Stimulated activated CD4-positive, alpha-beta T cell treated with anti-CD3 and anti-CD28 coated beads, Interleukin-15, amount 100 ng/mL, for 48 hours (primary cell): Measurements from ENCODE around the gene CYGB.
"Not testable (repeated sequence)": the region's sequence is repeated elsewhere in the genome, so short reads cannot be mapped to it uniquely, and the experiment has no call there.

Experiments used
- DNase-seq, 2 donors: peaks; one replicate each; pipeline ENCODE4 v3.0.0-alpha.2; 2020; ENCODE audit warnings: low read depth in 2 of 2

The CYGB gene

GRCh38 chr17:76523084-76524037 lies 14.1 kb downstream of the CYGB start:
- peak; percentile 60 to 69 for DNase-seq

DNA sequence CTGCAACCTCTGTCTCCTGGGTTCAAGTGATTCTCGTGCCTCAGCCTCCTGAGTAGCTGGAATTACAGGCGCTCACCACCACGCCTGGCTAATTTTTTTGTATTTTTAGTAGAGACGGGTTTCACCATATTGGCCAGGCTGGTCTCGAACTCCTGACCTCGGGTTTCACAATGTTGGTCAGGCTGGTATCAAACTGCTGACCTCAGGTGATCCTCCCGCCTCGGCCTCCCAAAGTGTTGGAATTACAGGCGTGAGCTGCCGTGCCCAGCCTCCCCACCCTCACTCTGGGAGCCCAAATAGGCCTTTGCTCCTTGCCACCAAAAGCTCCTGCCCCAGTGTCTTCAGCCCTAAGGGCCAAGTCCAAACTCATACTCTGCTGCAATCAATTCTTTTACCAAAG lies 15.8 kb downstream of the CYGB start:
- DNase-seq = not testable (repeated sequence)

DNA sequence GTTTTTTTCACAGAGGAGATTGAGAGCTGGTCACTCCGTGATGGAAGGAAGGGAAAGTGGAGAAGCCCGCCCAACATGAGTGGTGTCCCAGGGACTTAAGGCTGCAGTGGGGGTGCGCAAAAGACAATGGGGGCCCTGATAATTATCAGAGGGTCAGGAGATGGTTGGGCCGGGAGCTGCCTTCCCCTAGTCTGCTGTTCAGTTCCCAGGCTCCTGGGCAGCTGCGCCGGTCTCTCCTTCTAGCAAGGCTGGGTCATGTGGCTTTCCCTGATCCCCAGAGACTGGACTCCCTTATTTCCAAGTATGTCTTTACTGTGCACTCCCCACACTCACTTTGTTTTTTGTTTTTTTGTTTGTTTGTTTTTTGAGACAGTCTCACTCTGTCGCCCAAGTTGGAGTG lies 16.2 kb downstream of the CYGB start:
- DNase-seq = no peak

- DNase-seq = no peak
Observed at GRCh38 chr17:76519048-76519966, 18.2 kb downstream of the CYGB start.

GRCh38 chr17:76517638-76518038 lies 19.9 kb downstream of the CYGB start:
- no peak for DNase-seq

- peak; percentile 75 to 77 for DNase-seq
Observed at GRCh38 chr17:76515274-76515949, 22.1 kb downstream of the CYGB start.

DNA sequence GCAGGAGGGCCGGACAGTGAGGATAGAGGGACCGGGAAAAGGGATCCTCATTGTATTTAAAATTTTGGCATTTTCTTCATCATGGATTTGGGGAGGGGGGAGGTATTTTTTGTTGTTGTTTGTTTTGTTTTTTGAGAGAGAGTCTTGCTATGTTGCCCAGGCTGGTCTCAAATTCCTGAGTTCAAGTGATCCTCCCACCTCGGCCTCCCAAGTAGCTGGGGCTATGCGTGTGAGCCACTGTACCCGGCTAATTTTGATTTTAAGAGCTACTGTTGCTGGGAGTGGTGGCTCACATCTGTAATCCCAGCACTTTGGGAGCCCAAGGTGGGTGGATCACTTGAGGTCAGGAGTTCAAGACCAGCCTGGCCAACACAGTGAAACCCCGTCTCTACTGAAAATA lies 23.2 kb downstream of the CYGB start:
- not testable (repeated sequence) for DNase-seq

DNA sequence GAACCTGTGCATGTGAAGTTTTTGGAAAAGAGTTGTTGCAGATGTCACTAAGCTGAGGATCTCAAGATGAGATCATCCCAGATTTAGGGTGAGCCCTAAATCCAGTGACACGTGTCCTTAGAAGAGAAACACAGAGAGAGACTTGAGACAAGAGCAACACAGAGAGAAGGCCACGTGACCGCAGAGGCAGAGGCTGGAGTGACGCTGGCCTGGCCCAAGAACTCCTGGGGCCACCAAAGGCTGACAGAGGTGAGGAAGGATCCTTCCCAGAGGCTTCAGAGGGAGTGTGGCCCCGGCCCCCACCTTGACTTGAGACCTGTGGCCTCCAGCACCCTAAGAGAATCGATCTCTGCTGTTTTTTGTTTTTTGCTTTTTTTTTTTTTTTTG lies 24.2 kb downstream of the CYGB start:
- no peak for DNase-seq

GRCh38 chr17:76512366-76513305 lies 24.9 kb downstream of the CYGB start:
- DNase-seq = no peak

- DNase-seq = no peak
Observed at GRCh38 chr17:76511668-76512365, 25.7 kb downstream of the CYGB start.

- DNase-seq = no peak
Observed at GRCh38 chr17:76510831-76511244, 26.7 kb downstream of the CYGB start.

GRCh38 chr17:76508472-76509063 lies 28.9 kb downstream of the CYGB start:
- DNase-seq = not testable (repeated sequence)

DNA sequence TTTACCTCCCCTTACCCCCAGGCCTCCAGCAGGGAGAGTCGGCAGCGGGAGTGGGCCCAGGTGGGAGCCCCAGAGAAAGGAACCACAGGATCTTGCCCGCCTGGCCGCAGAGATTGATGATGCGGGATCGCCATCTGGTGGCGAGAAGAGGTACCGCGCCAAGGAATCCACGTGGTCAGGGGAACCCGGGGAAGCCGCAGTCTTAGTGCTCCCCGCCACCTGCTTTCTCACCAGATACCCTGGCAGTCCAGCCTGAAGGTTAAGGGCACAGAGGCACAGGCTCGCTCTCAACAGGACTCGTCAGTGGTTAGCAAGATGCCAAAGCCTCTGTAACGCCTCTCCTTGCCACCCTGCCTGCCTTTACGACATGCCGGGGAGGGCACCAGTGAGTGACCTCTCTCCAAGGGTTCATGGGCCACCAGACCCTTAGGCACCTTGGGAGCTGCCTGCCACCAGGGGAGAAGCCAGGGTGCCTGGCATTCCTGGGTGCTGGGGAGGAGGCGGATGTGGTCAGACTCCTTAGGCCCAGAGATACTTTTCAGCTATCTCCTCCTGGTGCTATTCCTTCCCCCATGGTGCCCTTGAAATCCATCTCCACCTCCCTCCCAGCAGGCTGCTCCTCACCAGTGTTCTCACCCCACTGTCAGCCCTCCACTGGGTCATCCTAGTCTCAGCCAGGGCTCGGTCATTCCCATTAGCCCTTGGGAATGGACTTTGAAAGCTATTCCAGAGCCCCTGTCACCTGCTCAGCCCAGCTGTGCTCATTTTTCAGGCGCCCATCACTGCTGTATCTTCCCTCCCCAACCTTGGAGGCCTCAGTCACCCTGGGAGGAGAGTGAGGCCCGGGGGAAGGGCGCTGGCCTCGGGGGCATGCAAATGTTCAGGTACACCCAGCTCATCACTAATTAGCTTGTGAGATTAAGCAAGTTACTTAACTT lies 30.8 kb downstream of the CYGB start:
- peak; percentile 72 to 76 for DNase-seq

DNA sequence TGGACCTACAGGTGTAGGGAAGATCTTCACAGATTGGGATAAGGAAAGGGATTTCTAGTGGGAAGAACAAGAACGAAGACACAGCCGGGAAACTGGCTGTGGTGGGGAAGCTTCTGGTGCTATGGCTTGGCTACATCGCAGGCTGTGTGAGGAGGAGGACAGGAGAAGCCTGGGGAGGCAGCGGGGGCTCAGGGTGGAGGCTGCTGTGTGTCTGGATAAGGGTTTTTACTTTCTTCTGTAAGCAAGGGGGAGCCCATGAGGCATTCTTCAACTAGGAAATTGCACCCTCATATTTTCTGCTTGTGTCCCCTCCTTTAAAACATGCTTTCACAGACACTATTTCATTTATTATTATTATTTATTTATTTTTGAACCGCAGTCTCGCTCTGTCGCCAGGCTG lies 33.4 kb downstream of the CYGB start:
- DNase-seq = no peak

DNA sequence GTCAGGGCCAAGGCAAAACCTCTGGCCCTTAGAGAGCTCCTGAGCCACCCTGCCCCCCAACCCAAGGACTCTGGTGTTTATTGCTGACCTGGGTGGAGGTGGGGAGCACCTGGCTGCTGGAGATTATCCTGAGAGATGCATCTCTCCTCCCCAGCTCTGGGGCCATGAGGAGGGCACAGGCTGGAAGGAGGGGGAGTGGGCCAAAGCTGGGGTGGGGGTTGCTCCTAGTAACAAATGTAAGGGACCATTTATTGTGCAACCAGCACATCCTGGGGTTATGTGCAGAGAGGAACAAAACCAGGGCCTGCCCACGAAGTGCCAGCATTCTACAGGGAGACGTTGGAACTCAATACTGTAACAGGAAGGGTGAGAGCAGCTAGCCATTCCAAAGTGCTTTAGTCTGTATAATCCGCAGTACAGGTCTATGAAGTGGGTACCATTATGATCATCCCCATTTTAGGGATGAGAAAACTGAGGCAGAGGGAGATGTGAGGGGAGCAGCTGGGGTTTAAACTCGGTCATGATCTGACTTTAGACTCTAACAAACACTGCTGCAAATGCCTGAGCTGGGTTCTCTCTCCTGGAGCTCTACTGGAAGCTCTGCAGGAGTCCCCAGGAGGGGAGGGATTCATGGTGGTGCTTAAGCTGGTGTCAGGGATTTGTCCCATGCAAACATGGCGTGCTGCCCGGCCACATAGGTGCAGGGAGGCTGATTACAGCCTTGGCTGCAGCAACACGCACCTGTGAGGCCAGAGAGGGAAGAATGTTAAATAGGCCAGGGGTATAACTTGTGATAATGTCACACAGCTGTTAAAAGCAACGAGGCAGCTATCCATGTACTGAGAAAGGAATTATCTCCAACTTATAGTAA lies 34.9 kb downstream of the CYGB start:
- no peak for DNase-seq

DNA sequence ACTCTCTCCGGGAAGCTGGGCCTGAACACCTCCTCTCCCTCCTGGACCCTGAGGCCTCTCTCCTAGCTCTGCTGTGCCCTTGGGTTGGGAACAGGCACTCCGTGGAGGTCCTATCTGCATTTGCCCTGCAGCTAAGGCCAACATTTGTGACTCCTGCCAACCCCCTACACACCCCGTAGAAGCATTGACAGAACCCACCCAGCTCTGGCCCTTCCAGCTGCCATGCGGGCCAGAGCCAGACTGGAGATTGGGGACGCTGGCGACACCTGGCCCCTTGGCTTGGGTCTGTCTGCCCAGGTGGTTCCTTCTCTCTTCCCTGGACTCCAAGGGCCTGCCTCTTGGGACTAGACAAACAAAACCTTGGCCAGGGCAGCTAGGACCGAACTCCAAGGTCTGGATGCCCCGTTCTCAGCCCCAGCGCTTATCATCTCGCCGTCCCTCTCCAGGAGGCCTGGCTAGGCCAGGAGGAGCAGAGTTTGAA lies 35.6 kb downstream of the CYGB start:
- DNase-seq = no peak

- DNase-seq = peak; percentile 86 to 95
Observed at GRCh38 chr17:76501018-76501826, 36.3 kb downstream of the CYGB start, which contains the start of gene RHBDF2. Gene RHBDF2 (minus strand): TSS chr17:76501423. CDS start chr17:76481524, 19,899 bp downstream.
